DND-41 (cell line): ENCODE results near the gene SLC30A3.

ENCODE experiments used
- ATAC-seq: fragments of 200-7000 bp; cut with Tn5 transposase; 3 replicates; pipeline ENCODE4 v1.9.1; 2021; ENCODE audit warnings: low read depth; ENCODE audit not compliant: insufficient read depth
- DNase-seq: peaks from one replicate; pipeline ENCODE4 v3.0.0-alpha.2; 2020
- H2AFZ ChIP-seq: 2 replicates; pipeline ENCODE4 v1.6.0; 2012; ENCODE audit warnings: low read depth, low read length
- H3K27ac ChIP-seq: 2 replicates; pipeline ENCODE4 v1.5.1; 2012; ENCODE audit warnings: low read length, inconsistent platforms
- H3K27me3 ChIP-seq: fragments of 200-600 bp; sonication (generic); 2 replicates; pipeline ENCODE4 v1.6.0; 2012; ENCODE audit warnings: low read length, mild to moderate bottlenecking, inconsistent platforms; ENCODE audit not compliant: insufficient read depth, poor library complexity
- H3K36me3 ChIP-seq: 2 replicates; pipeline ENCODE4 v1.5.1; 2012; ENCODE audit warnings: low read length, inconsistent platforms; ENCODE audit not compliant: insufficient read depth
- H3K4me1 ChIP-seq: 2 replicates; pipeline ENCODE4 v1.5.1; 2012; ENCODE audit warnings: mild to moderate bottlenecking, low read length; ENCODE audit not compliant: insufficient read depth
- H3K4me2 ChIP-seq: 2 replicates; pipeline ENCODE4 v1.6.0; 2012; ENCODE audit warnings: mild to moderate bottlenecking, moderate library complexity, low read length, inconsistent platforms; ENCODE audit not compliant: insufficient read depth
- H3K4me3 ChIP-seq, 2 experiments: fragments of 200-600 bp in 1 of 2; shearing (Covaris generic) in 1 of 2; 2 replicates each; pipeline ENCODE4 v1.5.1; 2012 to 2016; ENCODE audit warnings: inconsistent platforms in 2 of 2, low read length in 2 of 2, mild to moderate bottlenecking in 2 of 2, low read depth in 1 of 2, moderate library complexity in 1 of 2
- H3K79me2 ChIP-seq: 2 replicates; pipeline ENCODE4 v1.6.0; 2012; ENCODE audit warnings: low read length, inconsistent platforms; ENCODE audit not compliant: insufficient read depth
- H3K9ac ChIP-seq: 2 replicates; pipeline ENCODE4 v1.6.0; 2012; ENCODE audit warnings: low read depth, mild to moderate bottlenecking, inconsistent platforms, low read length, moderate library complexity
- H3K9me3 ChIP-seq: 2 replicates; pipeline ENCODE4 v1.5.1; 2012; ENCODE audit warnings: low read length, moderate library complexity, mild to moderate bottlenecking, inconsistent platforms; ENCODE audit not compliant: insufficient read depth, severe bottlenecking
- H4K20me1 ChIP-seq: 2 replicates; pipeline ENCODE4 v1.6.0; 2012; ENCODE audit warnings: low read length; ENCODE audit not compliant: insufficient read depth
- EZH2 ChIP-seq: IDR thresholded peaks from 3 replicates; pipeline ENCODE4 v1.6.1; 2012; ENCODE audit warnings: borderline replicate concordance, low read depth, mild to moderate bottlenecking, moderate library complexity, low read length, inconsistent platforms; ENCODE audit not compliant: severe bottlenecking
- TF ChIP-seq, protein P1 (sequence below): IDR thresholded peaks from 2 replicates; pipeline ENCODE4 v1.5.1; 2012; ENCODE audit warnings: borderline replicate concordance, low read length, moderate library complexity, mild to moderate bottlenecking; ENCODE audit not compliant: poor library complexity, severe bottlenecking; ENCODE audit errors: extremely low read depth

SLC30A3 gene

DNA sequence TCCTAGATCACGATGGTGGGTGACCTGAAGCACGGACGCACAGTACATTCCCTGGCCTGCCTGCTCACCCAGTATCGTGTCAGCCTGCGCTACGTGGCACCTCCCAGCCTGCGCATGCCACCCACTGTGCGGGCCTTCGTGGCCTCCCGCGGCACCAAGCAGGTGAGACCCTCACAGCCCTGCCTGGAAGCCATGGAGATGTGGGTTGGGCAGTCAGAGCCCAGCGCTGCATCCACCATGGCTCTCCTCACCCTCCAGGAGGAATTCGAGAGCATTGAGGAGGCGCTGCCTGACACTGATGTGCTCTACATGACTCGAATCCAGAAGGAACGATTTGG lies 20.3 kb downstream of the SLC30A3 start:
- no peaks in the 10 kb centered on the region for H3K27me3 ChIP-seq
- H3K4me1 ChIP-seq: no peaks in the 10 kb centered on the region
- H3K9me3 ChIP-seq: no peaks in the 10 kb centered on the region
- peaks cover 74% of the 10 kb centered on the region for H3K36me3 ChIP-seq
- no peak overlapping the region for H3K4me3 ChIP-seq
- TF ChIP-seq, protein P1, sequence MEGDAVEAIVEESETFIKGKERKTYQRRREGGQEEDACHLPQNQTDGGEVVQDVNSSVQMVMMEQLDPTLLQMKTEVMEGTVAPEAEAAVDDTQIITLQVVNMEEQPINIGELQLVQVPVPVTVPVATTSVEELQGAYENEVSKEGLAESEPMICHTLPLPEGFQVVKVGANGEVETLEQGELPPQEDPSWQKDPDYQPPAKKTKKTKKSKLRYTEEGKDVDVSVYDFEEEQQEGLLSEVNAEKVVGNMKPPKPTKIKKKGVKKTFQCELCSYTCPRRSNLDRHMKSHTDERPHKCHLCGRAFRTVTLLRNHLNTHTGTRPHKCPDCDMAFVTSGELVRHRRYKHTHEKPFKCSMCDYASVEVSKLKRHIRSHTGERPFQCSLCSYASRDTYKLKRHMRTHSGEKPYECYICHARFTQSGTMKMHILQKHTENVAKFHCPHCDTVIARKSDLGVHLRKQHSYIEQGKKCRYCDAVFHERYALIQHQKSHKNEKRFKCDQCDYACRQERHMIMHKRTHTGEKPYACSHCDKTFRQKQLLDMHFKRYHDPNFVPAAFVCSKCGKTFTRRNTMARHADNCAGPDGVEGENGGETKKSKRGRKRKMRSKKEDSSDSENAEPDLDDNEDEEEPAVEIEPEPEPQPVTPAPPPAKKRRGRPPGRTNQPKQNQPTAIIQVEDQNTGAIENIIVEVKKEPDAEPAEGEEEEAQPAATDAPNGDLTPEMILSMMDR: no peak
- no peak for DNase-seq
- H4K20me1 ChIP-seq: peaks cover 35% of the 10 kb centered on the region; the same call in 1 of the 2 replicates
- H3K79me2 ChIP-seq: no peaks in the 10 kb centered on the region
- no peak overlapping the region for H3K9ac ChIP-seq
- H3K27ac ChIP-seq: no peak overlapping the region
- ATAC-seq: no peak
- no peak overlapping the region for H2AFZ ChIP-seq
- no peak overlapping the region for H3K4me2 ChIP-seq

DNA sequence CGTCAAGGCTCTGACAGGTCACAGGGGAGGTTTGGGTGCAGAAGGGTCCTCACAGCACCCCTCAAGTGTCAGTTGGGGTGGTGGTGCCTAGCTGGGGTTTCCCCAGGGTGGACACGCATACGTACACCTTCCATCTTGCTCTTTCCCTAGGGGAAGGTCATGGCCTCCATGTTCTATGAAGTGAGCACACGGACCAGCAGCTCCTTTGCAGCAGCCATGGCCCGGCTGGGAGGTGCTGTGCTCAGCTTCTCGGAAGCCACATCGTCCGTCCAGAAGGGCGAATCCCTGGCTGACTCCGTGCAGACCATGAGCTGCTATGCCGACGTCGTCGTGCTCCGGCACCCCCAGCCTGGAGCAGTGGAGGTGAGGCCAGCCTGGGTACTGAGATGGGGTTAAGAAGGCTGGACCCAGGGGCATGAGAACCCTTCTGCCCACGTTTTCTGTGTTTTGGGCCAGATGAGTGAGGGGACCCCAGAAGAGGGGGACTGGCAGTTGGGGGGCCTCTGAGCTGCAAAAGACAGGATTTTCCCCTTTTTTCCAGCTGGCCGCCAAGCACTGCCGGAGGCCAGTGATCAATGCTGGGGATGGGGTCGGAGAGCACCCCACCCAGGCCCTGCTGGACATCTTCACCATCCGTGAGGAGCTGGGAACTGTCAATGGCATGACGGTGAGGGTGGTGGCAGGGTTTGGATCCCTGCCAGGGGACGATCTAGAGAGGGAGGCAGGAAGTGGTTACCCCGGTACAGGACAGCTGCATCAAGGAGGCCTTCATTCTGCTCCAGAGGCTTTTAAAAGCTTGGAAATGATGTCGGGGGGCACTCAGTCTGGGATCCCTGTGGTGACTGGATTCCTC lies 20.9 kb downstream of the SLC30A3 start:
- ATAC-seq: peak; percentile 44

GRCh38 chr2:27240406-27240805 lies 22.4 kb downstream of the SLC30A3 start:
- no peak for ATAC-seq

More for the DNA sequence above, 20.9 kb downstream of the SLC30A3 start:
- Histone ChIP-seq H3K27ac (no peak overlapping the region), H3K27me3 (no peaks in the 10 kb centered on the region), H2AFZ (no peak overlapping the region), H3K4me2 (no peak overlapping the region), H4K20me1 (peaks cover 35% of the 10 kb centered on the region; the same call in 1 of the 2 replicates), H3K9ac (no peak overlapping the region), H3K36me3 (peaks cover 80% of the 10 kb centered on the region), H3K4me3 (no peak overlapping the region), H3K4me1 (no peaks in the 10 kb centered on the region), H3K79me2 (no peaks in the 10 kb centered on the region), H3K9me3 (no peaks in the 10 kb centered on the region)
- peak; percentile 49 for DNase-seq
- TF ChIP-seq, protein P1: no peak
- TF ChIP-seq EZH2: no peak

More at GRCh38 chr2:27240406-27240805, 22.4 kb downstream of the SLC30A3 start:
- no peaks in the 10 kb centered on the region for H3K79me2 ChIP-seq
- H3K4me1 ChIP-seq: no peaks in the 10 kb centered on the region
- H4K20me1 ChIP-seq: peaks cover 35% of the 10 kb centered on the region; the same call in 1 of the 2 replicates
- DNase-seq: no peak
- peaks cover 96% of the 10 kb centered on the region for H3K36me3 ChIP-seq
- no peak overlapping the region for H3K27ac ChIP-seq
- no peak overlapping the region for H2AFZ ChIP-seq
- H3K4me2 ChIP-seq: no peak overlapping the region
- H3K4me3 ChIP-seq: no peak overlapping the region
- H3K27me3 ChIP-seq: no peaks in the 10 kb centered on the region
- no peak for TF ChIP-seq EZH2
- TF ChIP-seq, protein P1: no peak
- no peak overlapping the region for H3K9ac ChIP-seq
- H3K9me3 ChIP-seq: no peaks in the 10 kb centered on the region
